NCI-H2227 (cell line): ENCODE results near the gene SMIM35.
"Not testable (repeated sequence)": the region's sequence is repeated elsewhere in the genome, so short reads cannot be mapped to it uniquely, and the experiment has no call there.

Experiments
- DNase-seq: peaks from one replicate; lab custom pipeline; 2025; ENCODE audit not compliant: unreplicated experiment; lab: John Stamatoyannopoulos, UW

Gene SMIM35

GRCh38 chr11:118045191-118045590 lies 41.6 kb downstream of the SMIM35 start:
- no peak for DNase-seq

- no peak for DNase-seq
These were observed 44.0 kb downstream of the SMIM35 start for GRCh38 chr11:118042796-118043195.

GRCh38 chr11:118042141-118042540 lies 44.6 kb downstream of the SMIM35 start:
- no peak for DNase-seq

GRCh38 chr11:118033443-118033842 lies 53.3 kb downstream of the SMIM35 start:
- DNase-seq, result no peak

GRCh38 chr11:118028626-118029025 lies 58.1 kb downstream of the SMIM35 start:
- DNase-seq, result no peak

- DNase-seq, result no peak
These were observed 59.1 kb downstream of the SMIM35 start for GRCh38 chr11:118027694-118028093.

- DNase-seq, result no peak
These were observed 65.6 kb downstream of the SMIM35 start for GRCh38 chr11:118021146-118021545.

GRCh38 chr11:118018401-118018800 lies 68.4 kb downstream of the SMIM35 start:
- DNase-seq, result no peak

- no peak for DNase-seq
These were observed 69.0 kb downstream of the SMIM35 start for GRCh38 chr11:118017631-118018315.

- DNase-seq, result no peak
These were observed 69.7 kb downstream of the SMIM35 start for GRCh38 chr11:118017111-118017510.

GRCh38 chr11:118016104-118016503 lies 70.7 kb downstream of the SMIM35 start:
- DNase-seq, result no peak

GRCh38 chr11:118015385-118015841 lies 71.3 kb downstream of the SMIM35 start:
- no peak for DNase-seq

- DNase-seq, result no peak
These were observed 72.7 kb downstream of the SMIM35 start for GRCh38 chr11:118014022-118014421.

- DNase-seq, result no peak
These were observed 74.6 kb downstream of the SMIM35 start for GRCh38 chr11:118012083-118012669.

- no peak for DNase-seq
These were observed 75.9 kb downstream of the SMIM35 start for GRCh38 chr11:118010738-118011461.

GRCh38 chr11:118009864-118010737 lies 76.7 kb downstream of the SMIM35 start:
- no peak for DNase-seq

GRCh38 chr11:118008271-118008911 lies 78.4 kb downstream of the SMIM35 start:
- no peak for DNase-seq

GRCh38 chr11:118007563-118008270 lies 79.0 kb downstream of the SMIM35 start:
- DNase-seq, result not testable (repeated sequence)

GRCh38 chr11:118007040-118007439 lies 79.7 kb downstream of the SMIM35 start:
- no peak for DNase-seq

GRCh38 chr11:118006153-118006534 lies 80.6 kb downstream of the SMIM35 start:
- no peak for DNase-seq
